Skin epidermis (tissue), 12 donors: ENCODE data around the gene CZIB.
"Not testable (repeated sequence)": the region's sequence is repeated elsewhere in the genome, so short reads cannot be mapped to it uniquely, and the experiment has no call there.

ENCODE experiments used
- H3K27ac ChIP-seq, 21 experiments: fragments of 200-600 bp; sonication (generic) in 11 of 21; one replicate each; pipeline ENCODE4 v1.5.0; 2020; ENCODE audit warnings: mild to moderate bottlenecking in 3 of 21, inconsistent platforms in 2 of 21, moderate library complexity in 2 of 21
- H3K4me3 ChIP-seq, 7 experiments: fragments of 200-600 bp; sonication (generic) in 2 of 7; one replicate each; pipeline ENCODE4 v1.5.0; 2020; ENCODE audit warnings: inconsistent platforms in 2 of 7, mild to moderate bottlenecking in 2 of 7, moderate library complexity in 1 of 7

The CZIB gene

DNA sequence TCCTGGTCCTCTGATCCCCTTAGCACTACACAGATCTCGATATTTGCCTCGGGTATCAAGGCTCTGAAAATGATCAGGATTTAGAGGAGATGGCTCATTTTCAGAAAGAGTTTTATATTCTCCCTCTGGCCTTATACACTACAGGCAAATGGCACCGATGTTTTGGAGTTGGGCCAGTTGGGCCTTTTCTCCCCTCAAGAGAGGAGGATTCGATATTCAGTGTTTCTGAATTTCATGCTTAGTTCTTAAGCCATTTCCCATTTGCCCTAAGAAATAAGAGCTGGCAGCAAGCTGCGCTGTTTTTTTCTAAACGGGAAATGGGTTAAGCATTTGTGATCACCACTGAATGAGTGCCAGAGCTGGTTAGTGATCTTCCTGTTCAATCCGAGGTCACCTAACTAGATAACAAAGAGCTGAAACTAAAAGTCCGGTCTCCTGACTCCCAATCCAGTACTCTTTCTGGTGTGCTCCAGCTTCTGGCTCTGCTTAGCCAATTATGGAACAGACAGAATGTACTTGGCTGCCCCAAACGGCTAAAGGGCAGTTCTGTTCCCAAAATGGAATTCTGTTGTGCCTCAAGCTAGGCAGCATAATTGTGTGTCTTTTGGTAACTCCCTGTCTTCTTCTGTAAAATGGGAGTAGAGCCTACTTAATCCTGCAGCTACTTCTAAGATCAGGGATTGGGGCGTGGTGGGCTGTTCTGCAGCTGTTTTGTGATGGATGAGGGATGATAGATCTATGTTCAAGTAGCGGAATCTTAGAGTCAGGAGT, 25.0 kb downstream of the CZIB start:
- Histone ChIP-seq H3K4me3 (no peak overlapping the region), H3K27ac (peak overlapping the region in 12 of 21 experiments; percentile 9 to 100 (median 99))

DNA sequence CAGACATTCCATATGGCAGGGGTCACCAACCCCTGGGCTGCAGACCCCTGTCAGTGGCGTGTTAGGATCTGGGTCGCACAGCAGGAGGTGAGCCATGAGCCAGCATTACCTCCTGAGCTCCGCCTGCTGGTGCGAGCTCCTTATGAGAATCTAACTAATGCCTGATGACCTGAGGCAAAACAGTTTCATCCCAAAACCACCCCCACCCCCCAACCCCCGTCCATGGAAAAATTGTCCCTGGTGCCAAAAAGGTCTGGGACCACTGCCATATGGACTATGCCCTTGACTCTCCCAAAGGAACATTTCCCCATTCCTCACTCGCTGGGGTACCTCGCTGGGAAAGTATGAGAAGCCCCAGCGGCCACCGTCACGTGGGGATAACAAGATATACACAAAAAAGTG, 30.2 kb downstream of the CZIB start:
- Histone ChIP-seq H3K27ac (no peak overlapping the region), H3K4me3 (no peak overlapping the region)

DNA sequence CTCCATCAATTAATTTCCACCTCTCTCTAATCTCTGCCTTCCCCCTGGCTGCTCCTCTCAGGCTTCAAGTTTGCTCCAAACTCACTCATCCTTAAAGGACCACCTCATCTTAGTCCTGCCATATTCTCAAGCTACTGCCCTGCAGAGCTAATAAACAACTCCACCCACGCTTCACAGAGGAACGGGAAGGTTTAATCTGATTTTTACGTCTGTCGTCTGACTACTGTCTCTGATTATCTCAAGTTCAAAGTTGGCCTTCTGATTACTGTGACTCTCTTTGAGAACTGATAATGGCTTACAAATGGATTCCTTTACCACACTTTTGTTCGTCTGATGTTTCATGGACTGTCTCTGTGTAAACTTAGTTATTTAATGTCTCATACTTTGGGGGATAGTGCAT, 31.4 kb downstream of the CZIB start:
- no peak overlapping the region for H3K27ac ChIP-seq

DNA sequence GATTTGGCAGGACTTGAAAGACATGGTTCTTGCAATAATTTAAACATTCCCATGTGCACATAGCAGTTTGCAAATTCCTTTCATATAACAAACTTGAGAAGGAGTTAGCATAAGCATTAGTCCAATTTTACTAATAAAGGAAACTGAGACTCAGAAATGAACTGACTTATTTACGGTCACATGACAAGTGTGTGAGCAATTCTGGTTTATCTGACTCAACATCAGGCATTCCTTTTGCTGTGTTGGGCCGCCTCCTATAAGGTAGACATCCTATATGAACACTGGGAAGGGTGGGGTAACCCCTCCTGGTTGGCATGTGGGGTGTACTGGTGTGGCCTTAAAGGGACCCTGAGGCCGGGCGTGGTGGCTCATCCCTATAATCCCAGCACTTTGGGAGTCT, 32.3 kb downstream of the CZIB start:
- H3K27ac ChIP-seq, result no peak overlapping the region
- no peak overlapping the region for H3K4me3 ChIP-seq

More for the DNA sequence above, 31.4 kb downstream of the CZIB start:
- no peak overlapping the region for H3K4me3 ChIP-seq

DNA sequence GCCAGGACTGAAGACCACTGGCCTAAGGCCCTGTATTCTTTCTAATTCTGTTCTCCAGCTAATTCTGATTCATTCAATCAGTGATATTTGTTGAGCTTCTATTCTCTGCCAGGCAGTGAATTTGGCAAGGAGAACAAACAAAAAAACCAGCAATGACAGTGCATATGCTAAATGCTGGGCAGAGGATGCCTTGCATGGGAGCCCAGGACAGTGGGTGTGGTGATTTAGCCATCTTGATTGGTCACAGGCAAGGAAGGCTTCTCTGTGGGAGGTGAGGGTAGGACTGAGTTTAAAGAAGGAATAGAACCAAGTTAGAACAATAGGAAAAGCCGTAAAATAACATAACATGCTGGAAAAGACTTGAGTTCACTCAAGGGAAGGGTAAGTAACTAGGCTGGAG, 33.0 kb downstream of the CZIB start:
- Histone ChIP-seq H3K4me3 (no peak overlapping the region), H3K27ac (peak overlapping the region in 2 of 21 experiments; percentile 20 to 38)

DNA sequence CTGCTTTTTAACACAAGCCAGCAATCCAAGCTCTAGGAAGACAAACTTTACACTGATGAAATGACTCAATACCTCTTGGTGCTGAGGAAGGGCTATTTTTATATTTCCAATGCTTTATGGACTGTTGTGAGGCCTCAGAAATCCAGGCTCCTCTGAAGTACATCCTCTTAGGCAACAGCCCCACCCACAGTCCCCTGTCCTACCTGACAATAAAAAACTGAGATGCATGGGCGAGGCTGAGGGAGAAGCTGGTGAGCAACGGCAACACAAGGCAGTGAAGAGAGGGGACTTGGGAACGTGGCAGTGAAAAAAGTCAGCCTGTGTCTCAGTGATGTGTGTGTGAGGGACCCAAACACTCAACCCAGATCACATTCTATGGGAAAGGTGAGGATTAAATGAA, 33.9 kb downstream of the CZIB start:
- no peak overlapping the region for H3K27ac ChIP-seq
- H3K4me3 ChIP-seq, result no peak overlapping the region

DNA sequence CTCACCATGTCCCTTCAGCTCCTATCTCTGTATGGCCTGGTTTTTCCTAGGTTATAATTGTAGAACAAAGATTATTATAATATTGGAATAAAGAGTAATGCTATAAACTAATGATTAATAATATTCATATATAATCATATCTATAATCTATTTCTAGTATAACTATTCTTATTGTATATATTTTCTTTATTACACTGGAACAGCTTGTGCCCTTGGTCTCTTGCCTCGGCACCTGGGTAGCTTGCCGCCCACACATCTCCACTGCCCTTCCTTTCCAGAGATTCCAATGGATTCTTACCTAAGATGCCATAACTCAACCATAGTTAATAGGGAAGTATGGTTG, 34.5 kb downstream of the CZIB start:
- not testable (repeated sequence) for H3K27ac ChIP-seq, H3K4me3 ChIP-seq

DNA sequence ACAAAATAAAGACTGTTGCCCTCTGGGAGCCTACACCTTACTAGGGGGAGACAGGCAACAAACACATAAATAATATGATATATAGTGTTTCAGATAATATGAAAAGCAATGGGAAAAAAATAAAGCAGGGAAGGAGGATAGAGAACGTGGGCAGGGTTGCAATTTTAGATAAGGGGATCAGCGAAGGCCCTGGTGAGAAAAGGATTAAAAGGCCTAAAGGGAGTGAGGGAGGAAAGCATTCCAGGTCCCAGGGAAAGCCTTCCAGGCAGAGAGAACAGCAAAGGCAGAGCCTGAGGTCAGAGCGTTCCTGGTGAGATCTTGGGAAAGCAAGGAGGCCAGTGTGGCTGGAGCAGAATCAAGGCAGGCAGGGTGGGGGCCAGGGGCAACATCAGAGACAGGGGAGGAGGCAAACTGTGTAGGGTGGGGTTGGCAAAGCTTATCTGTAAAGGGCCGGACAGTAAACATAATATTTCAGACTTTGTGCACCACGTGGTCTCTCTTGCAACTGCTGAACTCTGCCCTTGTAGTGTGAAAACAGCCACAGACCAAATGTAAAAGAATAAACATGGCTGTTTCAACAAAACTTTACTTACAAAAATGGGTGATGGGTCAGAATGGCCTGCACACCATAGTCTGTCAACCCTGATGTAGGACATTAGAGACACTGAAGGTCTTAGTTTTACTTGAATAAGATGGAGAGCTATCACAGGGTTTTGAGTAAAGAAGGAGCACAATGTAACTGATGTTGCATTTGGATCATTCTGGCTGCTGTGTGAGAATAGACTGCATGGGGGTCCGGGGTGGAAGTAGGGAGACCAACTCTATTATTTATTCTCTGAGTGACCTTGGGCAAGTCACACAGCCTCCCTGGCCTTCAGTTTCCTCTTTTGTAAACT, 37.1 kb downstream of the CZIB start:
- no peak overlapping the region for H3K27ac ChIP-seq
- no peak overlapping the region for H3K4me3 ChIP-seq

DNA sequence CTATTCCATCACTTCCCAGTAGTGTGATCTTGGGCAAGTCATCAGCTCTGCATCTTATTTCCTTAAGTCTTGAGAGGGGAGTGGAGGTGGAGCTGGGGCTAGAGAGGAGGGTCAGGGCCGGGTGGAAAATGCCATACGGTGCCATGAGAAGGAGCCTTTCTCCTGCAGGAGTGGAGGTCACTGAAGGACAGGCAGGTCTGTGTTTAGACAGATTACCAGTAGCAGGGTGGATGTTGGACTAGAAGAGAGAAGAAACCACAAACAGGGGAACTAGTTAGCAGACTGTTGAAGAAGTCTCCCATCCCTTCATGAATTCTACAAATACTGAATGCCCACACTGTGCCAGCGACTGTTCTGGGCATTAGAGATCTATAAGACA, 37.7 kb downstream of the CZIB start:
- Histone ChIP-seq H3K27ac (no peak overlapping the region), H3K4me3 (no peak overlapping the region)

DNA sequence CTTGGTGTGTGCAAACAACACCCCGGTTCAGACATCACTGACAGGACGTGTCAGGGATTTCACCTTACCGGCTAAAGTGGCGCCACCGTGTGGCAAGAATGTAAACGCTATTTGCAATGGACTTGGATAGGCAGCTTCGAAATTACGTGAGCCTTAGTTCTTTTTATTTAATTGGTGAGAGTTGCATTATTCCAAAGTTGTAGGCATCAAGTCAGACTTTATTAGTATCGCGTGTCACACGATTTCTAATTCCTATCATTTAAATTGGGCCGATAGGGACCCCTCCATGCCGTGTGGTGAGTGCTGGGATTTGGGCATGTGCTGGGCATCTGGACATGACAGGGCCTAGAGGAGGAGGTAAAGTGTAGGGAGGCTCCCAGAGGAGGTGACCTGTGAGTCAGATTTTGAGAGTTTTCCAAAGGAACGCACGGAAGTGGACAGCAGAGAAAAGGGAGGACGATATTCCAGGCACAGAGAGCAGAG, 38.3 kb downstream of the CZIB start:
- no peak overlapping the region for H3K4me3 ChIP-seq
- no peak overlapping the region for H3K27ac ChIP-seq

DNA sequence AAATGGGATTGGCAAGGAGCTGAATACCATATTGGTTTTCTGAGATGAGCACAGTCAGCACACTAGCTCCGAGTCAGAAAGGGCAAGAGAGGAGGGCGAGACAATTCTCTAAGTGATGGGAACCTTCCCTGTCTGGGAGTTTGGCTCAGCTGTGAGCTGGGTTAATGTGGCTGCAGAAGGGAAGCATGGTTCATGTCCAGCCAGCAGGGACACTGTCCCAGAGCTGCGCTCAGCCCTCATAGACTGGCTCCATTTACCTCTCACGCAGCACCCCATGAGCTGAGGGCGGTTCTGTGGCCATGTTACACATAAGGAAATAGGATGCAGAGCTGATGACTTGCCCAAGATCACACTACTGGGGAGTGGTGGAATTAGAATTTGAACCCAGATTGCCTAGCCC, 39.5 kb downstream of the CZIB start:
- Histone ChIP-seq H3K27ac (no peak overlapping the region), H3K4me3 (no peak overlapping the region)

DNA sequence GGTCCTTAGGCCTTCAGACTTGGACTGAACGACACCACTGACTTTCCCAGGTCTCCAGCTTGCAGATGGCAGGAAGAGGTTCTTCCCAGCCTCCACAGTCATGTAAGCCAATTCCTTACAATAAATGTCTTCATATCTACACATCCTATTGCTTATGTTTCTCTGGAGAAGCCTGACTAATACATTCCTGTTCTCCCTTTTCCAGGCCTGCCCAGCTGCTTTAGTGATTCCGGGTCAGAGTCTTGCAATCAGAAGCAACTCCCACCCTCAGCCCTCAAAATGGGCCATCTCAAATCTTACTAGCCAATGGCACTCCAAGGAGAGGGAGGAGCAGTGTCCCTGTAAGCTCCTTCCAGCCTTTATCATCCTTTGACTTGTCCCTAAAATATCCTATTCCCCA, 40.2 kb downstream of the CZIB start:
- H3K27ac ChIP-seq, result no peak overlapping the region
- no peak overlapping the region for H3K4me3 ChIP-seq

DNA sequence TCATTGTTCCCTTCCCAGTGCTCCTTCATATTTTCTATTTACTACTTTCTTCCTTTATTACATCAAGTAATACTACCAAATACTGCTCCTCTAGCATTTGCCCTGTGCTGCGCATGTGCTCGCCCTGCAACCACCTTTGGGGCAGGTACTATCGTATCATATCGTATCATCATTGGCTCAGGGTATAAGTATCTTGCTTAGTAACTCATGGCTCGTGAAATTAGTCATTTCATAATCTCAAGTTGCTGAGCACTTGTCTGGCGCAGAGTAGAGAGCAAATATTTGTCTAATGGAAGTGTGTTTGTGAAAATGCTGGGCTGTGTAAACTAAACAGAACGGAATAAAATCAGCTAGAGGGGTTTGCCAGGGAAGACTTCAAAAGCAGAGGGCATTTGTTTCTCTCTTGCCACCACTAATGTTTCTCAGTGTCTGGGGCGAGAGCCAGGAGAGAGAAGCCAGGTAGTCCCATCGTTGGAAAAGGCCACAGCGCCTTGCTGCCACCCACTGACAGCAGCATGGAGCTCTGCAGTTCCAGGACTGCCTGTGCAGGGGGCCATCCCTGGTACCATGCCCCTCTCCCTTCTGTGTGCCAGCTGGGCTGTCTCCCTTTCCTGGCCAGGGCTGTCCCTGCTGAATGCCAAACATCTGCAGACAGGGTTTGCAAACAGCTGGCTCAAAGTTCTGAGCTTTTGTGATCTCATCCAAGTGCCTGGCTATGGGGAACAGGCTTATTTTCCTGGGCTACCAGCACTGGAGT, 43.8 kb downstream of the CZIB start:
- no peak overlapping the region for H3K4me3 ChIP-seq
- peak overlapping the region in 3 of 21 experiments; percentile 34 to 60 (median 35) for H3K27ac ChIP-seq

DNA sequence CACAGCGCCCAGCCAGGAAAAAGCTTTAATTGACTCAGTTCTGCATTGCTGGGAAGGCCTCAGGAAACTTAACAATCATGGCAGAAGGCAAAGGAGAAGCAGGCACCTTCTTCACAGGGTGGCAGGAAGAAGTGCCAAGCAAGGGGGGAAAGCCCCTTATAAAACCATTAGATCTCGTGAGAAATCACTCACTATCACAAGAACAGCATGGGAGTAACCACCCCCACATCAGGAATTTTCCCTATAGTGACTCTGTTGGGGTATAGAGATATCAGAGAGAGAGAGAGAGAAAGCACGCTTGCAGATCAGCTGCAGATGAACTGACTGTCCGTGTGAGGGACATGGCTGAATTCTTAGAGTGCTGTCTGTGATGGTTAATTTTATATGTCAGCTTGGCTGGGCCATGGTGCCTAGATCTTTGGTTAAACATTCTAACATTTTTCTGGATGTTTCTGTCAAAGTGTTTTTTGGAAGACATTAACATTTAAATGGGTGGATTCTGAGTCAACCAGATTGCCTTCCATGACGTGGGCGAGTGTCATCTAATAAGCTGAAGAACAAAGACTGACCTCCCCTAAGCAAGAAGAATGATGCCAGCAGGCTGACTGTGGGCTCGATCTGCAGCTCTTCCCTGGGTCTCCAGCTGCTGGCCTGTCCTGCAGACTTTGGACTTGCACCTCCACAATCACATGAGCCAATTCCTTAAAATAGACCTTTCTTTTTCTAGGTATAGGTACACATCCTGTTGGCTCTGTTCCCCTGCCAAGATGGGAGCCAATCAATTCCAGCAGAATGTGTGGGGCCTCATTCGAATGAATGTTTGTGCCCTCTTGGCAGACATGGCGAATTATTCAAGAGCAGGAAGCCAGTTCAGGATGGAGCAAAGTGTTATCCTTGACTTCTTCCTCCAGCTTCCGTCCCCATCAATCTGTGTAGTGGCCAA, 45.2 kb downstream of the CZIB start:
- Histone ChIP-seq H3K4me3 (no peak overlapping the region), H3K27ac (peak overlapping the region in 2 of 21 experiments; percentile 17 to 35)

DNA sequence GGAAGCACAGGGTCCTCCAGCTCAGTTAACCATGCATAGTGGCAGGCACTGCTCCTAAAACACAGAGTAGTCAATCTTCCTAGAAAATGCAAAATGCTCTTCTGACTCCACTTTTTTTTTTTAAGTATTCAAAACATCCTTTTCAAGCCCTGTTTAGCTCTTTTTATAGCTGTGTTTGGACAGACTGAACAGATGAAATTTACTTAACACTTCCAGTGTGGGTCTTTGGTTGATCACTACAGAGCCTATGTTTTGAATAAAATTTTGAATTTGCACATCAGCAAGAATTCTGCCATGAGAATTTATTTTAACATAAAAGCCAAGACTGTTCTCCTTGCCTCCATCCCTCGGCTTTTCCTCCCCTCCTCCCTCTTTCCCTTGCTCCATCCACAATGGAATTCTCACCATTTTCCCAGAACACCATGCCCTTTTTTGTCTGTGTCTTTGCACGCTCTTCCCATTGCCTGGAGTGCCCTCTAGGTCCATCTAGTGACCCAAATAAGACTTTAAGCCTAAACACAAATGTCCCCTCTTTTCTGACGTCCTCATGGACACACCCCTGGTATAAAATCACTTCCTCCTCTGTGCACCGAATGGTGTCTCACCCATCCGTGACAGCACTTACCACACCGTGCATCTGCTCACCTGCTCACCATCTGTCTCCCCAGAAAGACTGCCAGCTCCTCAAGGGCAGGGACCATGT, 47.9 kb downstream of the CZIB start:
- Histone ChIP-seq H3K27ac (peak overlapping the region in 10 of 21 experiments; percentile 1 to 65 (median 28)), H3K4me3 (no peak overlapping the region)

DNA sequence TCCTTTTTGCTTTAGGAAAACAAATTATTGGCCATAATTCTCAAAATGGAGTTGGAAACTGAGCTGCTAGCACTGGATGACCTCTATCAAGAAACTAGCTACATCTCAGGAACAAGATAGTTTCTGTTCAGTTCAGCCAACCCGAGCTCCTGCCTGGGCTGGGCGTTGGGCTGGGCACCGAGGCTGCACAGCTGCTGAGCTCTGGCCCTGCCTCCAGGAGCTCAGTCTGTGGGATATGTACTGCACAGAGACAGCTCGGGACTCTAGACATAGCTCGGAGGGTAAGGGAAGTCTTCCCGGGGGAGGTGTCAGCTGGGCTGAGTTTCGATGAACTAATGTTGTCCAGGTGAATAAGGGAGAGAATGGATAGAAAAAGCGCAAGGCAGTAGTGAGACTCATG, 53.5 kb downstream of the CZIB start:
- no peak overlapping the region for H3K27ac ChIP-seq
- H3K4me3 ChIP-seq, result no peak overlapping the region

DNA sequence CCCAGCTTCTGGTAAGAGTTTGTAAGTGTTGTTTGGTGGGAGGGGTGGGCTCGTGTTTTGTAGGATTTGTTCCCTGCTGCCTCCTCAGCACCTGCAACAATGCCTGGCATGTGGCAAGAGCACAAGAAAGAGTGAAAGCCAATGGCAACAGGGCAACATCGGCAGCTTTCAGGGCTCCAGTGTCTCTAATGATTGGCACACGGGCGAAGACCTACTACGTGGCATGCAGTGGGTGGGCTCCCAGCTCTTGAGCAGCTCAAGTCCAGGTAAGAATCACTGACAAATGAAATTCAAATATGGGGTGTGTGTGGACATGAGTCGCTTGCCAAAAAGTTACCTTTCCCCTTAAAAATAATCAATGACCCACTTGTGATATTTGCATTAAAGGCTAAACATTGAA, 54.1 kb downstream of the CZIB start:
- Histone ChIP-seq H3K27ac (no peak overlapping the region), H3K4me3 (no peak overlapping the region)

DNA sequence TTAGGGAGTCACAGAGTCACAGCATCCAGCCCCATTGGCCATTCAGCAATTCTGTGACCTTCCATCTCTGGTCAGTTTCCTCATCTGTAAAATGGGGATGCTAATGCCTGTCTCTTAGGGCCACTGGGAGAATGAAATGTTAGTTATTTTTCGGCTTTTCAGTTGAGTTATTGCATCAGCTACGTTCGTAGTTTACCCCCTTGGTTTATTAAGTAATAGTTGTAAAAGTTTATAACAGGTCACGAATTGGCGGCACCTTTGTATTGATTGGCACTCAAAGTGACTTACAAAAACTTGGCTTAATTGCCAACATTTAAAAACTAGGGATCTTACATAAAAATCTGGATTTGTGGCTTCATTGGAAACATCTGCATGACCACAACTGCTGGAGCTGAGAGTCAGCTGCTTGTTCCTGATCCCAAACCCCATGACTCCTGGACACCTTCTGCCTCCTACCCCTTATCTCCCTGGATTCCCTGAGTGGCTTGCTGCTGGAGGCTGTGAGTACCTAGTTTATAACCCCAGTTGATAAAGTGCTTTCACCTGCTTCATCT, 54.9 kb downstream of the CZIB start:
- Histone ChIP-seq H3K4me3 (no peak overlapping the region), H3K27ac (no peak overlapping the region)
